H9 (cell line): ENCODE data around the gene NOL7. TPM values are rescaled to one million over a fixed set of nuclear protein-coding genes. Genes with fewer than 3 reads are reported as not detected.
A peak's percentile ranks its signal among the peaks of the same experiment; 100 is the strongest.

ENCODE experiments used
- DNase-seq: peaks from one replicate; pipeline ENCODE4 v3.0.0-alpha.2; 2017
- H2AFZ ChIP-seq: one replicate; pipeline ENCODE4 v1.6.1; 2013; ENCODE audit warnings: mild to moderate bottlenecking, low read length, control low read depth, moderate library complexity
- H2AK5ac ChIP-seq: 2 replicates; pipeline ENCODE4 v1.6.1; 2013; ENCODE audit warnings: low read length, control low read depth, mixed read lengths; ENCODE audit not compliant: insufficient read length
- H2BK120ac ChIP-seq: one replicate; pipeline ENCODE4 v1.6.1; 2013; ENCODE audit warnings: low read depth, mild to moderate bottlenecking, low read length, control low read depth, inconsistent platforms; ENCODE audit not compliant: poor library complexity, severe bottlenecking
- H2BK12ac ChIP-seq: 2 replicates; pipeline ENCODE4 v1.6.1; 2013; ENCODE audit warnings: low read length, control low read depth, mixed read lengths, low read depth; ENCODE audit not compliant: insufficient read length
- H2BK15ac ChIP-seq: 2 replicates; pipeline ENCODE4 v1.6.1; 2013; ENCODE audit warnings: low read depth, low read length, control low read depth
- H2BK20ac ChIP-seq: one replicate; pipeline ENCODE4 v1.6.1; 2013; ENCODE audit warnings: low read depth, mild to moderate bottlenecking, low read length, control low read depth, inconsistent platforms; ENCODE audit not compliant: poor library complexity, severe bottlenecking
- H2BK5ac ChIP-seq: 2 replicates; pipeline ENCODE4 v1.6.1; 2013; ENCODE audit warnings: low read length, control low read depth, mixed read lengths; ENCODE audit not compliant: insufficient read length
- H3K14ac ChIP-seq: 2 replicates; pipeline ENCODE4 v1.6.1; 2013; ENCODE audit warnings: low read length, control low read depth; ENCODE audit not compliant: insufficient read depth
- H3K18ac ChIP-seq: 2 replicates; pipeline ENCODE4 v1.6.1; 2013; ENCODE audit warnings: low read depth, mild to moderate bottlenecking, mixed read lengths, low read length, control low read depth; ENCODE audit not compliant: insufficient read length
- H3K23ac ChIP-seq: 2 replicates; pipeline ENCODE4 v1.6.1; 2013; ENCODE audit warnings: low read length, control low read depth, mixed read lengths, low read depth; ENCODE audit not compliant: insufficient read length
- H3K23me2 ChIP-seq: 2 replicates; pipeline ENCODE4 v1.6.1; 2013; ENCODE audit warnings: low read depth, mild to moderate bottlenecking, mixed read lengths, low read length, control low read depth; ENCODE audit not compliant: insufficient read length, poor library complexity, severe bottlenecking
- H3K27ac ChIP-seq: 2 replicates; pipeline ENCODE4 v1.5.1; 2013; ENCODE audit warnings: low read length, control low read depth, mixed read lengths, low read depth; ENCODE audit not compliant: insufficient read length
- H3K27me3 ChIP-seq: 2 replicates; pipeline ENCODE4 v1.6.1; 2013; ENCODE audit warnings: low read length, control low read depth, inconsistent platforms; ENCODE audit not compliant: insufficient read depth
- H3K4ac ChIP-seq: 2 replicates; pipeline ENCODE4 v1.6.1; 2013; ENCODE audit warnings: low read depth, mild to moderate bottlenecking, control low read depth, inconsistent platforms, low read length, moderate library complexity
- H3K4me1 ChIP-seq: 2 replicates; pipeline ENCODE4 v1.6.1; 2013; ENCODE audit warnings: low read length, control low read depth, inconsistent platforms; ENCODE audit not compliant: insufficient read depth
- H3K4me2 ChIP-seq: 2 replicates; pipeline ENCODE4 v1.6.1; 2013; ENCODE audit warnings: low read length, control low read depth, mixed read lengths; ENCODE audit not compliant: insufficient read length, insufficient read depth
- H3K56ac ChIP-seq: 2 replicates; pipeline ENCODE4 v1.6.1; 2013; ENCODE audit warnings: low read depth, mild to moderate bottlenecking, mixed read lengths, low read length, control low read depth; ENCODE audit not compliant: insufficient read length
- H3K79me1 ChIP-seq: 2 replicates; pipeline ENCODE4 v1.6.1; 2013; ENCODE audit warnings: low read depth, mild to moderate bottlenecking, moderate library complexity, low read length, control low read depth, inconsistent platforms; ENCODE audit not compliant: insufficient read depth, poor library complexity, severe bottlenecking
- H3K79me2 ChIP-seq: 2 replicates; pipeline ENCODE4 v1.6.1; 2013; ENCODE audit warnings: low read length, control low read depth, inconsistent platforms; ENCODE audit not compliant: insufficient read depth
- H3K9ac ChIP-seq: 2 replicates; pipeline ENCODE4 v1.6.1; 2013; ENCODE audit warnings: low read length, control low read depth, mixed read lengths; ENCODE audit not compliant: insufficient read length; ENCODE audit errors: extremely low read depth
- H3K9me3 ChIP-seq: one replicate; pipeline ENCODE4 v1.6.1; 2013; ENCODE audit warnings: low read depth, low read length, inconsistent platforms; ENCODE audit not compliant: control insufficient read depth
- H3T11ph ChIP-seq: one replicate; pipeline ENCODE4 v1.6.1; 2013; ENCODE audit warnings: mild to moderate bottlenecking, low read length, control low read depth, inconsistent platforms
- H4K20me1 ChIP-seq: one replicate; pipeline ENCODE4 v1.6.1; 2013; ENCODE audit not compliant: control insufficient read depth, insufficient read length, insufficient read depth
- H4K5ac ChIP-seq: 2 replicates; pipeline ENCODE4 v1.6.1; 2013; ENCODE audit warnings: low read depth, mild to moderate bottlenecking, mixed read lengths, low read length, control low read depth; ENCODE audit not compliant: insufficient read length
- H4K8ac ChIP-seq: replicated peaks from 2 replicates; pipeline ENCODE4 v1.6.1; 2013; ENCODE audit warnings: low read length, control low read depth, mixed read lengths, low read depth; ENCODE audit not compliant: insufficient read length
- H4K91ac ChIP-seq: 2 replicates; pipeline ENCODE4 v1.6.1; 2013; ENCODE audit warnings: low read depth, mild to moderate bottlenecking, moderate library complexity, mixed read lengths, low read length, control low read depth; ENCODE audit not compliant: insufficient read length
- H3K27ac Mint-ChIP-seq, 3 experiments: 2 replicates in 2 of 3; 3 replicates in 1 of 3; pipeline ENCODE4 v1.8.0; 2020 to 2021; ENCODE audit warnings: mixed read lengths in 3 of 3, mild to moderate bottlenecking in 1 of 3, moderate library complexity in 1 of 3
- H3K27me3 Mint-ChIP-seq: 2 replicates; pipeline ENCODE4 v1.8.0; 2021; ENCODE audit warnings: low read depth, mild to moderate bottlenecking, moderate library complexity, mixed read lengths
- H3K36me3 Mint-ChIP-seq, 3 experiments: 2 replicates in 2 of 3; 3 replicates in 1 of 3; pipeline ENCODE4 v1.8.0; 2020 to 2021; ENCODE audit warnings: low read depth in 3 of 3, mixed read lengths in 3 of 3; ENCODE audit not compliant: insufficient read depth in 1 of 3
- H3K4me1 Mint-ChIP-seq, 2 experiments: 2 replicates each; pipeline ENCODE4 v1.8.0; 2020; ENCODE audit warnings: mixed read lengths in 2 of 2
- H3K4me3 Mint-ChIP-seq, 2 experiments: 2 replicates in 1 of 2; 3 replicates in 1 of 2; pipeline ENCODE4 v1.8.0; 2020 to 2021; ENCODE audit warnings: mild to moderate bottlenecking in 2 of 2, mixed read lengths in 2 of 2, moderate library complexity in 1 of 2
- H3K9me3 Mint-ChIP-seq, 2 experiments: 2 replicates in 1 of 2; 3 replicates in 1 of 2; pipeline ENCODE4 v1.8.0; 2020; ENCODE audit warnings: mild to moderate bottlenecking in 2 of 2, mixed read lengths in 2 of 2, moderate library complexity in 1 of 2
- CTCF ChIP-seq: fragments of 200-600 bp; sonication (generic); conservative IDR thresholded peaks from 3 replicates; pipeline ENCODE4 v1.8.0; 2021; ENCODE audit warnings: antibody characterized with exemption, mild to moderate bottlenecking
- WGBS: extraction: QIAGEN DNeasy Blood & Tissue Kit; methylation state at CpG from one replicate; pipeline ENCODE4 v1.1.7; 2013; ENCODE audit warnings: missing lambda C conversion rate, low lambda C conversion rate, mixed read lengths; ENCODE audit not compliant: insufficient read length; ENCODE audit errors: extremely low coverage; 5-methylcytosine and 5-hydroxymethylcytosine counted together
- total RNA-seq: library from RNA; stranded (reverse); gene quantifications from 2 replicates; pipeline ENCODE4 v1.2.1, GENCODE V29; 2021

Gene NOL7
- total RNA-seq, 1 experiment from 2014 or later: 72.1 TPM

GRCh38 chr6:13613029-13613594 is 2.0 kb upstream of the NOL7 start:
- no peak overlapping the region for H2BK120ac ChIP-seq
- no peaks in the 10 kb centered on the region for H3K9me3 ChIP-seq
- peaks cover 3% of the 10 kb centered on the region; the same call in 1 of the 2 replicates for H3K27me3 Mint-ChIP-seq
- H3K4ac ChIP-seq: no peak overlapping the region
- H2BK5ac ChIP-seq: no peak overlapping the region
- no peak overlapping the region for H3K27ac Mint-ChIP-seq
- no peak overlapping the region for H2BK15ac ChIP-seq
- no peak overlapping the region for H3T11ph ChIP-seq
- no peaks in the 10 kb centered on the region for H4K20me1 ChIP-seq
- H3K9me3 Mint-ChIP-seq: no peaks in the 10 kb centered on the region; a peak in 1 of 5 replicates
- peaks cover 4% of the 10 kb centered on the region; the same call in 1 of the 2 replicates for H3K79me2 ChIP-seq
- peaks cover 18 to 24% of the 10 kb centered on the region in 2 experiments for H3K4me1 Mint-ChIP-seq
- H3K14ac ChIP-seq: no peak overlapping the region
- no peak overlapping the region for H4K5ac ChIP-seq
- no peak for DNase-seq
- H2BK20ac ChIP-seq: no peak overlapping the region
- H2AFZ ChIP-seq: no peak overlapping the region
- peaks cover 8% of the 10 kb centered on the region for H3K23me2 ChIP-seq
- H3K4me2 ChIP-seq: no peak overlapping the region
- H3K9ac ChIP-seq: no peak overlapping the region
- H3K4me1 ChIP-seq: no peaks in the 10 kb centered on the region
- H2BK12ac ChIP-seq: no peak overlapping the region
- TF ChIP-seq CTCF: no peak
- H3K27ac ChIP-seq: no peak overlapping the region
- no peak overlapping the region for H3K18ac ChIP-seq
- H3K56ac ChIP-seq: no peak overlapping the region
- no peak overlapping the region for H4K8ac ChIP-seq
- no CpG with 5 or more reads among the region's 3 CpGs for WGBS
- H3K36me3 Mint-ChIP-seq: peaks cover 5 to 31% (median 16%) of the 10 kb centered on the region in 3 experiments; a peak in 6 of 7 replicates
- peaks cover 3% of the 10 kb centered on the region for H3K79me1 ChIP-seq
- no peaks in the 10 kb centered on the region for H3K27me3 ChIP-seq
- H3K4me3 Mint-ChIP-seq: peak overlapping the region in 1 of 2 experiments; percentile 27; a peak in 2 of 5 replicates
- no peak overlapping the region for H3K23ac ChIP-seq
- H4K91ac ChIP-seq: no peak overlapping the region
- H2AK5ac ChIP-seq: no peak overlapping the region
